H1 (cell line): ENCODE results near the gene CTDSP1. TPM values are rescaled to one million over a fixed set of nuclear protein-coding genes. Genes with fewer than 3 reads are reported as not detected.

Experiments
- ASH2L ChIP-seq: fragments of 200-600, 300-600 bp; sonication (generic); IDR thresholded peaks from one replicate; pipeline ENCODE4 v1.7.1; 2017; ENCODE audit warnings: low read length
- CBX8 ChIP-seq: fragments of 300-800, 300-1000 bp; sonication (generic); IDR thresholded peaks from 2 replicates; pipeline ENCODE4 v1.7.1; 2016; ENCODE audit warnings: low read depth, low read length, borderline replicate concordance
- CHD2 ChIP-seq: IDR thresholded peaks from 2 replicates; pipeline ENCODE4 v1.6.1; 2012; ENCODE audit warnings: low read length, improper control_type of control experiment
- CREB1 ChIP-seq: IDR thresholded peaks from 2 replicates; pipeline ENCODE4 v1.6.1; 2012; ENCODE audit warnings: inconsistent platforms
- CTBP2 ChIP-seq: IDR thresholded peaks from 2 replicates; pipeline ENCODE4 v1.7.0; 2011; ENCODE audit warnings: borderline replicate concordance, mild to moderate bottlenecking, moderate library complexity, mixed read lengths, low read length; ENCODE audit not compliant: insufficient read depth, insufficient read length
- EZH2 ChIP-seq: fragments of 200-600 bp; sonication (generic); IDR thresholded peaks from 2 replicates; pipeline ENCODE4 v1.7.1; 2012; ENCODE audit warnings: low read depth, mild to moderate bottlenecking, moderate library complexity, low read length, inconsistent platforms; ENCODE audit not compliant: severe bottlenecking
- KDM5A ChIP-seq: fragments of 200-600 bp; IDR thresholded peaks from 2 replicates; pipeline ENCODE4 v1.7.1; 2012; ENCODE audit warnings: mild to moderate bottlenecking, low read length, inconsistent platforms, mixed read lengths
- NANOG ChIP-seq: IDR thresholded peaks from 2 replicates; pipeline ENCODE4 v1.6.1; 2011; ENCODE audit warnings: low read length, low read depth, mild to moderate bottlenecking, inconsistent platforms; ENCODE audit not compliant: insufficient read depth, poor library complexity, severe bottlenecking
- PHF8 ChIP-seq: fragments of 200-600 bp; sonication (generic); conservative IDR thresholded peaks from 2 replicates; pipeline ENCODE4 v1.7.1; 2012; ENCODE audit warnings: low read depth, mild to moderate bottlenecking, inconsistent platforms, low read length, moderate library complexity
- RBBP5 ChIP-seq: IDR thresholded peaks from 2 replicates; pipeline ENCODE4 v1.7.1; 2012; ENCODE audit warnings: low read depth, mild to moderate bottlenecking, inconsistent platforms, low read length, moderate library complexity, borderline replicate concordance
- RXRA ChIP-seq: IDR thresholded peaks from 2 replicates; pipeline ENCODE4 v1.6.1; 2011; ENCODE audit warnings: low read depth, mild to moderate bottlenecking, low read length, moderate library complexity; ENCODE audit not compliant: insufficient read depth
- SIN3A ChIP-seq, 2 experiments: IDR thresholded peaks in 1 of 2; conservative IDR thresholded peaks in 1 of 2; 2 replicates each; pipeline ENCODE4 v1.6.1; 2011 to 2012; ENCODE audit warnings: low read length in 2 of 2, improper control_type of control experiment in 1 of 2, low read depth in 1 of 2, mild to moderate bottlenecking in 1 of 2
- SP4 ChIP-seq: IDR thresholded peaks from 2 replicates; pipeline ENCODE4 v1.6.1; 2012; ENCODE audit warnings: low read length, inconsistent platforms
- TAF1 ChIP-seq: IDR thresholded peaks from 2 replicates; pipeline ENCODE4 v1.6.1; 2011; ENCODE audit warnings: mild to moderate bottlenecking, low read depth, low read length
- TAF7 ChIP-seq: optimal IDR thresholded peaks from 2 replicates; pipeline ENCODE3; 2011; ENCODE audit warnings: low read depth, mild to moderate bottlenecking, inconsistent platforms, low read length, moderate library complexity, borderline replicate concordance
- polyA plus RNA-seq, 7 experiments: library from polyadenylated mRNA; depleted of rRNA in 3 of 7; stranded (reverse) in 5 of 7; unstranded in 2 of 7; fragments of >200 nt in 5 of 7; fragments of 200-250 nt in 2 of 7; gene quantifications; 1 replicate in 5 of 7; 2 replicates in 1 of 7; 4 replicates in 1 of 7; pipeline versions ENCODE4 v1.2.1 to v1.2.3, GENCODE V29; 2011 to 2013; ENCODE audit warnings: missing spikeins in 2 of 7, mixed read lengths in 2 of 7
- total RNA-seq: library from RNA; stranded (reverse); fragmentation: NEBNext Ultra II Directional; extraction: Animal tissue kit (Norgen Biotek cat#: 25700); gene quantifications from 2 replicates; pipeline ENCODE4 v1.2.1, GENCODE V29; 2021
- TF ChIP-seq, protein P1 (sequence below): IDR thresholded peaks from 2 replicates; pipeline ENCODE4 v1.6.1; 2012; ENCODE audit warnings: low read length, inconsistent platforms
- TF ChIP-seq, protein P2 (sequence below): IDR thresholded peaks from 2 replicates; pipeline ENCODE4 v1.6.1; 2012; ENCODE audit warnings: inconsistent platforms
- TF ChIP-seq, protein P3 (sequence below), 3 experiments: IDR thresholded peaks; 1 replicate in 2 of 3; 2 replicates in 1 of 3; pipeline versions ENCODE4 v1.5.1 to v1.6.1; 2011; ENCODE audit warnings: low read length in 3 of 3, mild to moderate bottlenecking in 3 of 3, inconsistent platforms in 2 of 3, low read depth in 1 of 3, moderate library complexity in 1 of 3; ENCODE audit not compliant: insufficient read depth in 1 of 3; ENCODE audit errors: control extremely low read depth in 1 of 3

The CTDSP1 gene
- total and polyA plus RNA-seq, 2 of the 8 experiments (the other 6 are each of a cell fraction or from before 2014, with no cell fraction given) = 20.3 to 35.2 TPM

DNA sequence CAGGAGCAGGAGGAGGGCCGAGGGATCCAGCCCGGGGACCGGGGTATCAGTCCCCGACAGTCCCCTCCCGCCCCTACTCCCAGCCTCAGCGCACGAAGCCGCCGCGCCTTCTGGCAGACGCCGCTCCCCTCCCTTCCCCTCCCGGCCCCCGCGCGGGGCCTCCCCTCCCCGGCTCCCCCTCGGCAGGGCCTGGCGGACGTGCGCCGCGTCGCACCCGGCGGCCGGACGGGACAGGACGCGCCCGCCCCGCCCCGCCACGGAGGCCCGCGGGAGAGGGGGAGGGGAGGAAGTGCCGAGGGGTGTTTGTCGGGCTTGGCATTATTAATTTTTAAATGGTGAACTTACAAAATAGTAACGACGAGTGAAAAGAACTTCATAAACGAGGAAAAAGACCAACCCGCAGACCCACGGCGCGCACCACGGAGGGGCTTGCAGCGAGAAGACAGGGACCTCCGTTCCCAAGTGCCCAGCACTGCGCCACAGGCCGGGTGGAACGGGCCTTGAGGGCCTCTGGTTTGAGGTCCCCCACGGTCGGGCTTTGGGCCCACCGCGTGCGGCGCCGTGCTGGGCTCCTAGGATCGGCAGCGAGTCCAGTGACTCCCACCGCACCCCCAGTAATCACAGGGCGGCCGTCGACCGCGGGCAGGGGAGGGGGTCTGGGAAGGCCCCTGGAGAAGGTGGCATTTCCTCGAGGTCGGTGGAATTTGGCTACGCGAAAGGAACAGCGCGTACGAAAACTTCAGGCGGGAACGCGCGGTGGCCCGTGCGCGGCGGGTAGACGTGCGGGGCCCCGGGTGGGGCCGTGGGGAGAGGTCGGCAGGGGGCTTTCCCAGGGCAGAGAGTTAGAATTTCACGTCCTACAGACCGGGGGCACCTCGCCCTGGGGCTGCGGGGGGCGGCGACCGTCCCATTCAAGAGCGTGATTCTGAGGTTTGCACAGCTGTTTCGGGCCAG is 954 bp upstream of the CTDSP1 start (continued):
- TF ChIP-seq RBBP5 = no peak
- no peak for TF ChIP-seq KDM5A
- TF ChIP-seq SP4 = no peak
- TF ChIP-seq CTBP2 = no peak
- TF ChIP-seq, protein P1, sequence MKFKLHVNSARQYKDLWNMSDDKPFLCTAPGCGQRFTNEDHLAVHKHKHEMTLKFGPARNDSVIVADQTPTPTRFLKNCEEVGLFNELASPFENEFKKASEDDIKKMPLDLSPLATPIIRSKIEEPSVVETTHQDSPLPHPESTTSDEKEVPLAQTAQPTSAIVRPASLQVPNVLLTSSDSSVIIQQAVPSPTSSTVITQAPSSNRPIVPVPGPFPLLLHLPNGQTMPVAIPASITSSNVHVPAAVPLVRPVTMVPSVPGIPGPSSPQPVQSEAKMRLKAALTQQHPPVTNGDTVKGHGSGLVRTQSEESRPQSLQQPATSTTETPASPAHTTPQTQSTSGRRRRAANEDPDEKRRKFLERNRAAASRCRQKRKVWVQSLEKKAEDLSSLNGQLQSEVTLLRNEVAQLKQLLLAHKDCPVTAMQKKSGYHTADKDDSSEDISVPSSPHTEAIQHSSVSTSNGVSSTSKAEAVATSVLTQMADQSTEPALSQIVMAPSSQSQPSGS = no peak
- no peak for TF ChIP-seq SIN3A (conservative IDR thresholded peaks at IDR 0.05 in 1 of 2, IDR thresholded peaks at IDR 0.05 in 1 of 2; ENCODE audit: low read depth in 1 of 2, low read length in 2 of 2)
- TF ChIP-seq TAF1 = no peak
- TF ChIP-seq, protein P2, sequence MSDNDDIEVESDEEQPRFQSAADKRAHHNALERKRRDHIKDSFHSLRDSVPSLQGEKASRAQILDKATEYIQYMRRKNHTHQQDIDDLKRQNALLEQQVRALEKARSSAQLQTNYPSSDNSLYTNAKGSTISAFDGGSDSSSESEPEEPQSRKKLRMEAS = peak; percentile 67
- TF ChIP-seq EZH2 = peak; percentile 82
- TF ChIP-seq CBX8 = no peak
- no peak for TF ChIP-seq RXRA
- peak; percentile 15 for TF ChIP-seq ASH2L
- no peak for TF ChIP-seq NANOG
- TF ChIP-seq, protein P3, sequence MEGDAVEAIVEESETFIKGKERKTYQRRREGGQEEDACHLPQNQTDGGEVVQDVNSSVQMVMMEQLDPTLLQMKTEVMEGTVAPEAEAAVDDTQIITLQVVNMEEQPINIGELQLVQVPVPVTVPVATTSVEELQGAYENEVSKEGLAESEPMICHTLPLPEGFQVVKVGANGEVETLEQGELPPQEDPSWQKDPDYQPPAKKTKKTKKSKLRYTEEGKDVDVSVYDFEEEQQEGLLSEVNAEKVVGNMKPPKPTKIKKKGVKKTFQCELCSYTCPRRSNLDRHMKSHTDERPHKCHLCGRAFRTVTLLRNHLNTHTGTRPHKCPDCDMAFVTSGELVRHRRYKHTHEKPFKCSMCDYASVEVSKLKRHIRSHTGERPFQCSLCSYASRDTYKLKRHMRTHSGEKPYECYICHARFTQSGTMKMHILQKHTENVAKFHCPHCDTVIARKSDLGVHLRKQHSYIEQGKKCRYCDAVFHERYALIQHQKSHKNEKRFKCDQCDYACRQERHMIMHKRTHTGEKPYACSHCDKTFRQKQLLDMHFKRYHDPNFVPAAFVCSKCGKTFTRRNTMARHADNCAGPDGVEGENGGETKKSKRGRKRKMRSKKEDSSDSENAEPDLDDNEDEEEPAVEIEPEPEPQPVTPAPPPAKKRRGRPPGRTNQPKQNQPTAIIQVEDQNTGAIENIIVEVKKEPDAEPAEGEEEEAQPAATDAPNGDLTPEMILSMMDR (IDR thresholded peaks at IDR 0.05; ENCODE audit: control extremely low read depth in 1 of 3, insufficient read depth in 1 of 3, low read depth in 1 of 3, low read length in 3 of 3) = no peak
- 0 out of 2 replicates have a peak, but pooled peaks have one; percentile 1 for TF ChIP-seq CREB1
- no peak for TF ChIP-seq TAF7
- no peak for TF ChIP-seq CHD2
- TF ChIP-seq PHF8 = no peak
